Stimulated activated CD8-positive, alpha-beta memory T cell treated with anti-CD3 and anti-CD28 coated beads, Interleukin-7, amount 100 ng/mL, for 4 hours (primary cell): Measurements from ENCODE around the gene OR11A1.
"Not testable (repeated sequence)": the region's sequence is repeated elsewhere in the genome, so short reads cannot be mapped to it uniquely, and the experiment has no call there.

ENCODE experiments used
- DNase-seq, 2 donors: peaks; one replicate each; pipeline ENCODE4 v3.0.0-alpha.2; 2020; ENCODE audit warnings: low read depth in 2 of 2

The OR11A1 gene

DNA sequence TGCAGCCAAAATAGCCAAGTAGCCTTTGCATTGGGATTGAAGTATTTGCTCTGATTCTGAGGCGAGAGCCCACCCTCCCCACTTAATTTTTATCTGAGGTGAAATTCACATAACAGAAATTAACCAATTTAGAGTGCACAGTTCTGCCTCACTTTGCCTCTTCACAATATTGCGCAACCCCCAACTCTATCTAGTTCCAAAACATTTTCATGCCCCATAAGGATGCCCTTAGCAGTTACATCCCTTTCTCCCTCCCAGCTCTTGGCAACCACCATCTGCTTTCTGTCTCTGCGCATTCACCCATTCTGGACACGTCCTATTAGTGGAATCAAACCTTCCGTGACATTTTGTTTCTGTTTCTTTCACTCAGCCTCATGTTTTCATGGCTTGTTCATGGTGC is 21.9 kb upstream of the OR11A1 start:
- DNase-seq, result no peak

DNA sequence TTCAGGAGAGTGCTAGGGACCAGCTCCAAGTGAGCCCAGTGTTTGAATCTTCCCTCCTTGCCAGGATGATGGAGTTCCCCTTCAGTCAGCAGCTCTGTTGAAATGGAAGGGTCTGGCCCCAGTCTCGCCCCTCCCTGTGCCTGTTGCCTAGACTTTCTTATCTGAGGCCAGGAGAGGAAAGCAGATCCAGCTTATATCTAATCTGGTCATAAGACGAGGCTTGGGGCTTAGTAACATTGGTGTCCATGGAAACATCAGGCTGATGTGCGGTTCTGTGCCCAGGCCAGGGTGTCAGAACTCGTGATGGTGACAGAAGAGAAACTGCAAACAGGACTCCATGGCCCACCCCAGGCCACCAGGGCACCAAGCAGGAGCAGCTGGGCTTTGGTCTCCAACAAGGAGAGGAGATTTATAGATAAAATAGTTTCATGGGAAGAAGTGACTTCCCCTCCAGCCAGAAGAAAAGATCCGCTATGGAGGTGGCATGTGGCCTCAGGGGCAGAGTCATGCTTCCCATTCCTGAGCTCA is 21.1 kb upstream of the OR11A1 start:
- DNase-seq, result no peak

GRCh38 chr6:29474996-29475395 is 18.1 kb upstream of the OR11A1 start:
- no peak for DNase-seq

- DNase-seq, result no peak
These were observed 9.4 kb upstream of the OR11A1 start for GRCh38 chr6:29466241-29466640.

- no peak for DNase-seq
These were observed 8.9 kb upstream of the OR11A1 start for GRCh38 chr6:29465801-29466200.

- no peak for DNase-seq
These were observed 8.4 kb upstream of the OR11A1 start for GRCh38 chr6:29465279-29465678.

- no peak for DNase-seq
These were observed 5.2 kb upstream of the OR11A1 start for GRCh38 chr6:29462022-29462421.

GRCh38 chr6:29461021-29461814 is 4.3 kb upstream of the OR11A1 start:
- no peak for DNase-seq

DNA sequence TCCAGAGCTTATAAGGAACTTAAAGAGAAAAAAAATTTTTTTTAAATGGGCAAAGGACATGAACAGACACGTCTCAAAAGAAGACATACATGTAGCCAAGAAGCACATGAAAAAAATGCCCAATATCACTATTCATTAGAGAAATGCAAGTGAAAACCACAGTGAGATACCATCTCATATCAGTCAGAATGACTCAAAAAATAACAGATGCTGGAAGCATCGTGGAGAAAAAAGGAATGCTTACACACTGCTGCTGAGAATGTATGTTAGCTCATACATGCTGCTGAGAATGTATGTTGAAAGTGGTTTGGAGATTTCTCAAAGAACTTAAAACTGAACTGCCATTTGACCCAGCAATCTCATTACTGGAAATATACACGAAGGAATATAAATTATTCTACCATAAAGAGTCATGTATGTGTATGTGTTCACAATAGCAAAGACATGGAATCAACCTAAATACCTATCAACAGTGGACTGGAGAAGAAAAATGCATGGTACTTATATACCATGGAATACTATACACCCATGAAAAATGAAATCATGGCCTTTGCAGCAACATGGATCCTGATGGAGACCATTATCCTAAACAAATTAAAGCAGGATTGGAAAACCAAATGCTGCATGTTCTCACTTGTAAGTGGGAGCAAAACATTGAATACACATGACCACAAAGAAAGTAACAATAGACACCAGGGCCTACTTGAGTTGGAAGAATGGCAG is 5.2 kb downstream of the OR11A1 start:
- DNase-seq, result no peak

- DNase-seq, result no peak
These were observed 9.2 kb downstream of the OR11A1 start for GRCh38 chr6:29447670-29448069.

- not testable (repeated sequence) for DNase-seq
These were observed 12.8 kb downstream of the OR11A1 start for GRCh38 chr6:29444031-29444430.

DNA sequence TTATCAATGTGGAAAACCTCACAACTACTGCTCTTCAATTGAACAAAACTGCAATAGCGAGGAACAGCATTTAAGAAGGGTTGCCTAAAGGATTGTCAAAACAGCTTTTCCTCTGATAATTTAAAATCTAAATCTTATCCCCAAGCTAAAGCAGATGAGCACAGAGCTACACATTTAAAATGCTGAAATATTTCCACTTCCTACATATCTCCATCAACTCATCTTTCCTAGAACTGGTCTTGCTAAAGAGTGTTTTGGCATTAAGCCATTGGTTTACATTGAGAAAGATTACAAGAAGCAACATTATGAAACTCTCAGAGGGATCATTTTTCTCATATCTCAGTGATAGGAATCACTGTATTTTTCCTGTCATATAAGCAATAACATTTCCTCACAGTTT is 14.2 kb downstream of the OR11A1 start:
- no peak for DNase-seq

DNA sequence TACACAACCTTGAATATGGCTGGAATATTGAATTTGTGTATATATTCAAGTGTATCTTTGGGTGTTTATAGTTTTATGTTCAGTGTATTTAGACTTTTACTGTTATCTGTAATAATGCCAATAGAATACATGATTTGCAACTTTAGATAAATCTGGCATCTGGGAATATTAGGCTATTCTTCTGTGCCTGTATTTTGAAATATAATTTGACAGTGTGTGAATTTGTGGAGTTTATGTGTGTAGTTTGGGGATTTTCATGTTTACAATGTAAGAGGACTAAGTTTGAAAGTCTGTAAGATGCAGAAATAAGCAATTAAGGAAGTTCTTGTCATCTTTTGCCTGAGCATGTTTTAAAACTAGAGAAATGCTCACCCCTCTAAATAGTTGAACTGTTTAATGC is 17.9 kb downstream of the OR11A1 start, which contains the start of gene OR10C1:
TSS of gene OR10C1 (plus strand) at position 301 of the 400 bp plus-strand sequence. CDS start 710 bp downstream, outside the sequence.
- no peak for DNase-seq

DNA sequence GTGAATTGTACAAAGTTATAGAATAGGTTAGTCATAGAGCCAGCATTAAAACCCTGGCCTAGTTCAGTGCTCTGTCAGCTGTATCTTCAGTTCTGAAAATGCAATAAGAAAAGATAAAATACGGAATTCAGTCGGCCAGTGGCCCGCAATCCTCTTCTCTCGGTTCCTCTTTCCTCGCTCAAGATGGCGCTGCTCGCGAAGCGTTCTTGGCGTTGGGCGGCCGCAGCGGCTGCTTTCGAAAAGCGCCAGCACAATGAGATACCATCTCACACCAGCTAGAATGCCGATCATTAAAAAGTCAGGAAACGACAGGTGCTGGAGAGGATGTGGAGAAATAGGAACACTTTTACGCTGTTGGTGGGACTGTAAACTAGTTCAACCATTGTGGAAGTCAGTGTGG is 20.1 kb downstream of the OR11A1 start:
- not testable (repeated sequence) for DNase-seq

DNA sequence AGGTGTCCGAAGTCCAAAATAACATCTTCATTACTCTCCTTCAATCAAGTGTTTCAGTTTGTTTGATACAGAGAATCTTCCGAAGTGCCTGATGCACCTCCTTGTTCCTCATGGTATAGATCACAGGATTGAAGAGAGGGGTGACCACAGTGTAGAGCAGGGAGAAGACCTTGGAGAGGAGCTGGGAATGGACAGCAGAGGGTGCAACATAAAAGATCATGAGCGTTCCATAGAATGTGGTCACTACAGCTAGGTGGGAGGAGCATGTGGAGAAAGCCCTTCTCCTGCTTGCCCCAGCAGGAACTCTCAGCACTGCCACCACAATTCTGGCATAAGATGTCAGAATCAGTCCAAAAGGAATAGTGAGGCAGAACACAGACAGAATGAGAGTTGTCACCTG is 30.2 kb downstream of the OR11A1 start:
- DNase-seq, result no peak

DNA sequence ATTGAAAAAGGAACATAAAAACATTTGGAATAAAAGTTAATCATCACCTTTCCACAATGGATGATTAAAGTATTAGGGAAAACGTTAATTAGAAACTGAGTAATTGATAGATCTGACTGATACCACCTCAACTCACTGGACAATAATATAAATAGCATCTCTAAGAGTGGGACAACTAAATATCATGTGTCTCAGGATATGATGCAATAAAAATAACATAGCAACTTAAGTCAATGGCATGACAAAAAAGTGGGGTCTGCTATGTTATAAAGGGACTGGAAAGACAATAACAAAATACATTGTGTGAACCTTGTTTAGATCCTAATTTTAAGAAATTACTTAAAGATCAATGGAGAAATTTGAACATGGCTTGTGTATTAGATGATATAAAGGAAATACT is 31.8 kb downstream of the OR11A1 start:
- no peak for DNase-seq

GRCh38 chr6:29424575-29424974 is 32.3 kb downstream of the OR11A1 start:
- no peak for DNase-seq

- no peak for DNase-seq
These were observed 32.7 kb downstream of the OR11A1 start for GRCh38 chr6:29424168-29424567.

- no peak for DNase-seq
These were observed 37.4 kb downstream of the OR11A1 start for GRCh38 chr6:29419516-29419915.

- DNase-seq, result no peak
These were observed 42.3 kb downstream of the OR11A1 start, which contains the start of gene OR12D1 for GRCh38 chr6:29414588-29414987. OR12D1 (plus strand) TSS chr6:29414928.

DNA sequence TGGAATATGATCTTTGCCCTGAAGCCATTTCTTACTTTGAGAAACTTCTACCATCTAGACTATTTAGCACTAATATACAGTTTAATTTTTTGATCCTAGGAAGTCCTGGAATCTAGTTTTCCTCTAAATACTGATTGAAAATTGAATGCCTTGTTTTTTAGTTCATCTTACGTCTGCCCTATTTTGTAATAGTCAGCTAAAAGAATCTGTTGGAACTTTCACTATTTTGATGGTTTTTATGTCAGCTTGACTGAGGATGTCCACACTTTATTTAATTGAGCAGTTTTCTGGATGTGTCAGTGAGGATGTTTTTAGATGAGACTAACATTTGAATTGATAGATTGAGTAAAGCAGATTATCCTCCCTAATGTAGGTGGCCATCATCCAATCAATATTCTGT is 53.1 kb downstream of the OR11A1 start:
- DNase-seq, result no peak

- no peak for DNase-seq
These were observed 57.3 kb downstream of the OR11A1 start for GRCh38 chr6:29399525-29399924.

- no peak for DNase-seq
These were observed 61.5 kb downstream of the OR11A1 start, which contains the start of gene OR12D2 for GRCh38 chr6:29395331-29395730. OR12D2 (plus strand) TSS chr6:29395631; CDS start chr6:29396700, 1,069 bp downstream.
